Muscle of leg (tissue), 11 donors: ENCODE data around the gene GPS2. TPM values are rescaled to one million over a fixed set of nuclear protein-coding genes. Genes with fewer than 3 reads are reported as not detected.

Source experiments
- DNase-seq: peaks from one replicate; pipeline ENCODE4 v3.0.0; 2013
- H3K27ac ChIP-seq: one replicate; pipeline ENCODE4 v1.5.1; 2013; ENCODE audit warnings: mild to moderate bottlenecking, low read length, control low read depth
- H3K27me3 ChIP-seq: one replicate; pipeline ENCODE4 v1.6.1; 2013; ENCODE audit warnings: low read length; ENCODE audit not compliant: control insufficient read depth, insufficient read depth
- H3K36me3 ChIP-seq: one replicate; pipeline ENCODE4 v1.6.1; 2013; ENCODE audit warnings: low read length; ENCODE audit not compliant: control insufficient read depth, insufficient read depth
- H3K4me1 ChIP-seq: one replicate; pipeline ENCODE4 v1.6.1; 2013; ENCODE audit warnings: low read length; ENCODE audit not compliant: control insufficient read depth, insufficient read depth
- H3K4me3 ChIP-seq: one replicate; pipeline ENCODE4 v1.5.1; 2013; ENCODE audit warnings: low read length, control low read depth
- H3K9me3 ChIP-seq: replicated peaks from 2 replicates; pipeline ENCODE4 v1.6.1; 2013; ENCODE audit warnings: low read depth, low read length; ENCODE audit not compliant: control insufficient read depth
- WGBS: methylation state at CpG from one replicate; pipeline ENCODE4 v1.1.5; 2013; ENCODE audit warnings: missing lambda C conversion rate; ENCODE audit not compliant: insufficient coverage; 5-methylcytosine and 5-hydroxymethylcytosine counted together
- polyA plus RNA-seq, 8 donors: library from polyadenylated mRNA; unstranded; fragments of 120-200 nt; gene quantifications; one replicate each; pipeline versions ENCODE4 v1.2.1 to v1.2.3, GENCODE V29; 2013; ENCODE audit warnings: inconsistent platforms in 1 of 8, low replicate concordance in 1 of 8; ENCODE audit not compliant: insufficient read length in 8 of 8, insufficient read depth in 1 of 8
- total RNA-seq: library from RNA; stranded (reverse); fragments of 120-200 nt; gene quantifications from one replicate; pipeline ENCODE4 v1.2.4, GENCODE V29; 2013

Gene GPS2
- total and polyA plus RNA-seq, 9 donors = 34.7 to 65.9 (median 59.6) TPM

DNA sequence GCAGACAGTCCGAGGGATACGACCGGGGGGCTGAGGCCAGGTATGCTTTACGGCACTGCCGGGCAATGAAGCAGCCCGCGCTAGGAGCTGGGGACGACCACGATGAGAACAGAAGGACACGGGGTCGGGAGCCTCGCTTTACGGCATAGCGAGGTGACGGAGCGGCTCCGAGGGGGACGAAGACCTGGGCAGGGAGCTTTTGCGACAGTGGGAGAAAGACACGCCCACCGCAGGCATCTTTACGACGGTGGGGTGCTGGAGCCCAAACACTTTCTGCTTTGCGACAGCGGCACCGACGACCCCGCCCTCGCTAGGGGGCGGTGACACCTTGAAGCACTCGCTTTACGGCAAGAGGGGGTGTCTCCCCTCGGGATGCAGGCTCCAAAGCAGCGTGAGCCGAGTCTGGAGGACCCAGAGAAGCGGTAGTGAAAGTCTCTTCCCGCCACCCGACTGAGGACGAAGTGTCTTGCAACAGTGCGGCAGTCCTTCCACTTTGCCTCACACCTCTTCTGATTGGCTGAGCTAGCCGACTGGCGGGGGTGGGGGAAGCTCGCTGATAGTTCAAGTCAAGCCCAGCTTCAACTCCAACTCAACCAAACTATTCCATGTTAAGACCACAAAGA lies 14.3 kb upstream of the GPS2 start:
- peaks cover 29% of the 10 kb centered on the region for H3K36me3 ChIP-seq
- H3K27ac ChIP-seq = peak overlapping the region; percentile 100
- peak overlapping the region; percentile 96 for H3K4me3 ChIP-seq
- under 1% methylated on average over 41 of the region's 43 CpGs for WGBS
- peaks cover 15% of the 10 kb centered on the region for H3K4me1 ChIP-seq
- peak; percentile 100 for DNase-seq
- no peaks in the 10 kb centered on the region for H3K27me3 ChIP-seq
- no peaks in the 10 kb centered on the region for H3K9me3 ChIP-seq

DNA sequence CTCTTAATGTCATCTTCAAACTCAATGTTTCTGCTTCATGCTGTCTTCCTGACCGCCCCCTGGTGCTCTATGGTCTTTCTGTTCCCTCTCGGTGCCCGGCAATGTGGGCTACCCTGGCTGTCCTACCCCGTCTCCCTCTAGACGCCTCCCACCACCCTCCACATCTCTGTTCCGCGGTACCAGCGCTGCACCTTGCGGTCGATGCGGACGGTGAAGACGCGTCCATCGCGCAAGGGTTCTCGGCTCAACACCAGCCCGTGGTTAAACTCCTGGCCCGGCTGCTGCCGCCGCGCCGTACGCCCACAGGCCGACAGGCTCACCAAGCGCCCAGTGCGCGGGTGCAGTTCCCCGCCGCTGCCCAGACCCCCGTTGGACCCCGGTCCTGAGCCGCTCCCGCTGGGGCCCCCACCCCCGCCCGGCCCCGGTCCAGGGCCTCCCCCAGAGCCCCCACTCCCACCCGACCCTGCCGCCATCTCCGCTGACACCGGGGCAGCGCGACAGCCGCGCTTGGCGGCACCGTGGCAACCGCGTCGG lies 13.7 kb upstream of the GPS2 start, which contains the start of gene NEURL4:
Gene NEURL4, minus strand, starts transcription at position 496 of the 534 bp plus-strand sequence. Its CDS starts 23 bp downstream, at position 473.
- Histone ChIP-seq H3K4me3 (peak within 1 kb of the TSS; percentile 96), H3K9me3 (no peaks in the 10 kb centered on the region), H3K4me1 (peaks cover 15% of the 10 kb centered on the region), H3K27ac (peak within 1 kb of the TSS; percentile 100), H3K36me3 (peaks cover 34% of the 10 kb centered on the region), H3K27me3 (no peaks in the 10 kb centered on the region)
- peak; percentile 32 for DNase-seq
- under 1% methylated on average over 41 of the region's 50 CpGs for WGBS

DNA sequence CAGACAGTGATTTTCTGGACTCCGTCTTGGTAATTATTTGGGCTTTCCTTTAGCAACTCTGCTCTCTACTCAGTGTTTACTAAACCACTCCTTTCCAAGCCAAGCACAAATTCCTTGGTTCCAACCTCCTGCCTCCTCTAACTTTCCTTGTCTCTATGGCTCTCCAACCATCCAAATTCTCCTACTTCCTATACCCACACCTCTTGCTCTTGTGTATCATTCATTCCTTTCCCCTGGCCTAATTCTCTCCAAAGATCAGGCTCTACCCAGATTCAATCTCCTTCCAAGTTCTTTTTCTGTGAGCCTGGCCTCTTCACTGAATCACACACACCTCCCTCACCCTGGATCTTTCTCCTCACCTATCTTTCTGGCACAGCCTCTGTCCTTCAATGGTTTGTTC lies 12.8 kb upstream of the GPS2 start:
- Histone ChIP-seq H3K27ac (no peak overlapping the region), H3K4me3 (no peak overlapping the region), H3K36me3 (peaks cover 43% of the 10 kb centered on the region), H3K27me3 (no peaks in the 10 kb centered on the region), H3K9me3 (no peaks in the 10 kb centered on the region), H3K4me1 (peaks cover 15% of the 10 kb centered on the region)
- DNase-seq = no peak
- WGBS = 67% methylated on average over 1 of the region's 1 CpG

DNA sequence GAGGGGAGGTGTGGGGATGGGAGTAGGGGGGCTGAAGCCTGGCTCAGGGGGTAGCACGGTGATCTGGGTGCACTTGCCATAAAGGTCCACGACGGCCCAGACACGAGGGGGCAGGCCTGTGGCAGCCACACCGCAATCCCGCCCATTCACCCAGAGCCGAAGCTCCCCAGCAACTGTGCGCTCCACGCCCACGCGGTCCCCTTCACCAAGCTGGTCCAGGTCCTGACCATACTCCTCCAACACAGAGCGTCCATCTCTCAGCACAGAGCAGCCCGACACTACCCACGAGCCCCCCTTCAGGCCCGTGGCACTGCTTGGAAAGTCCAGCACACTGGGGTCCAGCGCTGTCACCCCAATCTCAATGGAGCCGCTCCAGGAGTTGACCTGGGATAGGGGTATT lies 12.3 kb upstream of the GPS2 start:
- no peak overlapping the region for H3K27ac ChIP-seq
- H3K9me3 ChIP-seq = no peaks in the 10 kb centered on the region
- H3K36me3 ChIP-seq = peaks cover 48% of the 10 kb centered on the region
- DNase-seq = no peak
- H3K27me3 ChIP-seq = no peaks in the 10 kb centered on the region
- H3K4me3 ChIP-seq = no peak overlapping the region
- H3K4me1 ChIP-seq = peaks cover 15% of the 10 kb centered on the region
- 89% methylated on average over 12 of the region's 17 CpGs for WGBS

DNA sequence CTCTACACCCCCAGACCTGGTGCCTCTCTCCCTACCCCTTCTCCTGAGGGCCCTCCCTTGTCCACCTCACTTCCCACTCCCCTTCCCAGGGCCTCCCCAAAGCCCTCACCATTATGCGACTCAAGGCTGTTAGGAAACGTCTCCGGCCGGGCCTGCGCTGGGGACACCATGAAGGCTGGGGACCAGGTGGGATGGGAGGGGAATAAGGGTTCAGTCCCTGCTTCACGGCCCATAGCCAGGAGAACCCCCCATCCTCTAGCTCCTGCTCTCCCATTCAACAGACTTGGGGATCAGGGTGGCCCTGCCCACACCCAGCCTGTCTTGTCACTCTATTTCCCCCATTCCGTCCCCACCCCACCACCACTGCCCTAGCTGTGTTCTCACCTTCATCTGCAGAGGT lies 11.9 kb upstream of the GPS2 start:
- Histone ChIP-seq H3K9me3 (no peaks in the 10 kb centered on the region), H3K4me1 (peaks cover 15% of the 10 kb centered on the region), H3K4me3 (no peak overlapping the region), H3K27me3 (no peaks in the 10 kb centered on the region), H3K27ac (no peak overlapping the region), H3K36me3 (peaks cover 53% of the 10 kb centered on the region)
- DNase-seq = no peak
- no CpG with 5 or more reads among the region's 7 CpGs for WGBS

DNA sequence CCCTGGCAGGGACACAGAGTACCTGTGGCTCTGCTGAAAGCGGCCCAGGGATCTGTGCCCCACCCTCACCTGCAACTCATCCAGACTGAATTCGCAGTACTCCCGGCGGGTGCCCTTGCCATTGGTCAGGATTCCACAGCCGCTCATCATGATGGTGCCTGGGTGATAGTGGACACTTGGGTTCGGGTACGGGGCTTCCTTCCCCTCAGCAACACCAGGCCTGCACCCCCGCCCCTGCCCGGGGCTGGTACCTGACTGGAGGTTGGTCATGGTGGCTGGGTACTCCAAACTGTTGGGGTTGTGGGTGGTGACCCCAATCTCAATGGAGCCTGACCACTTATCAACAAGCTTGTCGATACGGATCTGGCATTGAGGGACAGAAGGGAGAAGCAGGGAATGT lies 11.0 kb upstream of the GPS2 start:
- Histone ChIP-seq H3K9me3 (no peaks in the 10 kb centered on the region), H3K4me3 (no peak overlapping the region), H3K4me1 (peaks cover 15% of the 10 kb centered on the region), H3K27ac (no peak overlapping the region), H3K27me3 (no peaks in the 10 kb centered on the region), H3K36me3 (peaks cover 62% of the 10 kb centered on the region)
- WGBS = 95% methylated on average over 5 of the region's 11 CpGs
- DNase-seq = no peak

DNA sequence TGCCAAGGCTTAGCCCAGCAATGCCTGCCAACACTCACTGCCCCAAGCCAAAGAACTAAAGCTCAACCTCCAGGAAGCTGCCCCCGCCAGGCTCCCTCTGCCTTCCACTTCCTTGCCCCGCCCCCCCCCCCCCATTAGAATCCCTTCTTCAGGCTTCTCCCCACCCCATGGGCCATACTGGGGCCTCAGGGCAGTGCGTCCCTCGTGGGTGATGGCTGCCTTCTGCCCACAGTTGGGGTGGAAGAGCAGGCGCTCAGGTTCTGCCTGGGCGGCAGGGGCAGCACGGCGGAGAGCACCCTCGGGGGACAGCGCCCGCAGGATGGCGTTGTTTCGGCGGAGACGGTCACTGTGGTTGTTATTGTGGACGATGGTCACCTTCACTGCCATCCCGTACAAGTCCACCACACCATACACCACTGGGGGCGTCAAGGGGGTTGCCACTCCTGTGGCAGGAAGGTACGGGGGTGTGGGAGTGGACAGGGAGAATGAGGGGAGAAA lies 9.9 kb upstream of the GPS2 start:
- H3K36me3 ChIP-seq = peaks cover 73% of the 10 kb centered on the region
- DNase-seq = no peak
- peaks cover 8% of the 10 kb centered on the region for H3K4me1 ChIP-seq
- 86% methylated on average over 1 of the region's 19 CpGs for WGBS
- H3K9me3 ChIP-seq = no peaks in the 10 kb centered on the region
- no peak overlapping the region for H3K27ac ChIP-seq
- no peak overlapping the region for H3K4me3 ChIP-seq
- H3K27me3 ChIP-seq = no peaks in the 10 kb centered on the region

DNA sequence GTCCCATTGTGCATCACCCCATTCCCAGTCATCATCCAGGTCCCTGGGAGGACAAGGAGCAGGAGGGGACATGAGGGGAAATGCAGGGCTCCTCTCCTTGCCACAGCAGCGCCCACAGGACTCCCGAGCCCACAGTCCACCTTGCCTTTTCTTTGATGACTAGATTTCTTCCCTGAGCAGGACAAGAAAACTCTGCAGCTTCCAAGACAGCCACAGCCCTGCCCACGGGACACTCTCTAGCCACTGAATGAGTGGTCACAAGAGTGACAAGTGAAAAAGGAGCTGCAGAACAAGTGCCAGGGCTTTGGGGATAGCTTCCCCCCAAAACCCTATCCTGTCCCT lies 9.2 kb upstream of the GPS2 start:
- H3K4me3 ChIP-seq = no peak overlapping the region
- H3K4me1 ChIP-seq = peaks cover 8% of the 10 kb centered on the region
- no peak for DNase-seq
- no peaks in the 10 kb centered on the region for H3K27me3 ChIP-seq
- H3K27ac ChIP-seq = no peak overlapping the region
- H3K9me3 ChIP-seq = no peaks in the 10 kb centered on the region
- H3K36me3 ChIP-seq = peaks cover 75% of the 10 kb centered on the region
- WGBS = no CpG with 5 or more reads among the region's 3 CpGs

DNA sequence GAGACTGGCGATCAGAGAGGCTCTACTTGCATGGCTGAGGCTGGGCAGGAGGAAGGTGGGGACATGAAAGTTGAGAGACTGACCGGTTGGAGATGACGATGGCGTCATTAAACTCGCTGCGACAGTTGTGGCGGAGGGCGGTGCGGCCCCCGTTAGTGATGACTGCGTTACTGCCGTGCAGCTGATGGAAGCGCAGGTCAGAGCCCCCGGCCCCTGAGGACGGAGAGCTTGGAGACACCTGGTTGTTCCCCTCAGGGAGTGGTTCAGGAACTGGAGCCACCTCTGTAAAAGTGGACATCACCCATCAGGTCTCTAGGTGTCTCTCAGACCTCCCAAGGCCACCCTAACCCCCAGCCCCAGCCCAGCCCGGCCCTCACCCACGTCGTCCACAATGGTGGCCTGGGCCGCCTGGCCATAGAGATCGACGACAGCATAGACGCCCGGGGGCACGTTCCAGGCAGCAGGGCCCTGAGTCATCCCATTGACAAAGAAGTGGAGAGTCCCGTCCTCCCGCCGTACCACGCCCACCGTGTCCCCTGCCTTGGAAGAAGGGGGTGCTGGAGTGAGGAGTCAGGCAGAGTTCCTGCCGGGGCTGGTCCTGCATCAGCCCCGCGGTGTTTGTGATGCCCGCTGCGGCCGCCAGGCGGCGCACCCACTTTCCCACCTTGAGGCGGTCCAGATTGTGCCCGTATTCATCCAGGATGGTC lies 8.7 kb upstream of the GPS2 start:
- 67% methylated on average over 36 of the region's 39 CpGs for WGBS
- peaks cover 78% of the 10 kb centered on the region for H3K36me3 ChIP-seq

DNA sequence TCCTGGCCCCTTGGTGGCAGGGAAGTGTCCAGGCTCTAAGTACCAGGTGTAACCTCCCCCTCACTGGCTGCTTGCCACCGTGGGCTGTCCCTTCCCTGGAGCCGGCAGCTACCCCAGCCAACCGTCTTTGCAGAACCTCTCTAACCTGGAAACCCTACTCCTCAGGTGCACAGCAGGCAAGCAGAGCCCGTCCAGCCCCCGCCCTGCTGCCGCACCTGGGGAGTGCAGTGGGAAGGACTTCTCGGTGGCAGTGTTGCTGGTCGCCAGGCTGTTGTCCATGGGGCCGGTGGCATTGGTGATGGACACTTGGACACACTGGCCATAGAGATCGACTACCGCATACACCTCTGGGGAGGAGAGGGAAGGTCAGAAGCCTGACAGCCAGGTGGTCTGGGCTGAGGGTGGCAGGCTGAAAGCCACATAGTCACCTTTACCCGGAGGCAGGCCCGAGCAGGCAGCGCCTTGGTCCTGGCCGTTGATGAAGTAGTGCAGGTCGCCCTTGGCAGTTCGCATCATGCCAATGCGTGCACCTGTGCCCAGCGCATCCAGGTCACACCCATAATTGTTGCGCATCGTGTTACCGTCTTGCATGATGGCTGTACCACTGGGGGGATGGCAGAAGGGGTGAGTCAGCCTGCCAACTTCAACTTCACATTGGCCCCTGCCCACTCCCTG lies 7.5 kb upstream of the GPS2 start:
- no peaks in the 10 kb centered on the region for H3K4me1 ChIP-seq
- no peak for DNase-seq
- no peak overlapping the region for H3K27ac ChIP-seq
- no peaks in the 10 kb centered on the region for H3K9me3 ChIP-seq
- peaks cover 90% of the 10 kb centered on the region for H3K36me3 ChIP-seq
- H3K27me3 ChIP-seq = no peaks in the 10 kb centered on the region
- no peak overlapping the region for H3K4me3 ChIP-seq
- WGBS = 95% methylated on average over 15 of the region's 22 CpGs

More for the DNA sequence above, 8.7 kb upstream of the GPS2 start:
- no peak for DNase-seq
- Histone ChIP-seq H3K27ac (no peak overlapping the region), H3K4me3 (no peak overlapping the region), H3K27me3 (no peaks in the 10 kb centered on the region), H3K4me1 (peaks cover 8% of the 10 kb centered on the region), H3K9me3 (no peaks in the 10 kb centered on the region)
